ENCODE results near the gene SOX9.
"Not testable (repeated sequence)": the region's sequence is repeated elsewhere in the genome, so short reads cannot be mapped to it uniquely, and the experiment has no call there.

The SOX9 gene

DNA sequence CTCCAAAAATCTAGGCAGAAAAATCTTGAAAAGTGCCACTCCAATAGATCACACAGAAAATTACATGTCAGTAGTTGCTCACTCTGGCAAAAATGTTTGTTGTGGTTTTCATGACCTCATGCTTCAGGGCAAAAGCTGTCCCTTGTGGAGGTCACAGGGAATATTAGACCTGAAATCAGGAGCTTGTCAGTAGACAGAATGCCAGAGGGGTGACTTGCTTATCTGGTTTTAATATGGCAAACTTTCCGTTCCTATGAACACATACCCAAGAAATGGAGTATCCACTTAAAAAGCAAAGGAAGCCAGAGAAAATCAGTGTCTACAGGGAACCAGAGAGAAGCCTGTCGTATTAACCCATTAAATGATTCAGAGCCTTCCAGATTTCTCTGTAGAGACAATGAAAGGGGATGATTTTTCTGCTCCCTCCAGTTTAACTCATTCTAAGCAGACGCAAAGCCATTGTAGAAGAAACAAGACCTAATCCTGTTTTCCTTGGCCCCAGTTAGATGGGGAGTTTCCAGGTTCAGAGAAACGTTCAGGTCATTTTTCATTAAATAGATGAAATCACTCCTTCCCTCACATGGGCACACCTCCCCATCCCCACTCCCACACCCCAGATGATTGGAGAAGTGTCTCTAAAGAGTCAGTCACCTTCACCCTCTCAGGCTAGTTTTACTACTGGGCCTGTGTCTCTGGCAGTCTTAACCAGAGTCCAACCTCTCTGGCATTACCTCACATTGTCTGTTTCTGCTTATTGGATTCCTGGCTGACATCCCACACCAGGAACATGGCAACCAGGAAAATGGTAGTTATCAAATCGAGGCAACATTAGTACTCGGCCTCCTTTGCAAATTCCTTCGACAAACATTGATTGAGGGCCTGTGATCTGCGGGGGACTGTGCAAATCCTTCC is 6.0 kb downstream of the SOX9 start:
- Histone ChIP-seq H3K9ac (ENCODE audit: insufficient read length) (no peak overlapping the region), H3K27ac (no peak overlapping the region), H3K4me3 (no peak overlapping the region), H3K36me3 (ENCODE audit: insufficient read depth, low read length) (no peaks in the 10 kb centered on the region; the same call in 1 of the 2 replicates), H3K9me3 (ENCODE audit: low read depth, low read length) (no peaks in the 10 kb centered on the region)
- TF ChIP-seq FOXP2 (optimal IDR thresholded peaks at IDR 0.05; ENCODE audit: control extremely low read depth, extremely low read length, insufficient read depth): no peak
- no peak for TF ChIP-seq POLR2AphosphoS5 (IDR thresholded peaks at IDR 0.05; ENCODE audit: borderline replicate concordance, low read depth, low read length)
- TF ChIP-seq EZH2 (IDR thresholded peaks at IDR 0.05): no peak
- DNase-seq (ENCODE audit: low read depth, low spot score): no peak

GRCh38 chr17:72128039-72128438 is 7.2 kb downstream of the SOX9 start:
- Histone ChIP-seq H3K27ac (no peak overlapping the region), H3K36me3 (ENCODE audit: insufficient read depth, low read length) (no peaks in the 10 kb centered on the region; the same call in 1 of the 2 replicates), H3K4me3 (no peak overlapping the region), H3K9ac (ENCODE audit: insufficient read length) (no peak overlapping the region), H3K9me3 (ENCODE audit: low read depth, low read length) (no peaks in the 10 kb centered on the region)
- no peak for DNase-seq (ENCODE audit: low read depth, low spot score)
- TF ChIP-seq EZH2 (IDR thresholded peaks at IDR 0.05) (no peak), POLR2AphosphoS5 (IDR thresholded peaks at IDR 0.05; ENCODE audit: borderline replicate concordance, low read depth, low read length) (no peak), FOXP2 (optimal IDR thresholded peaks at IDR 0.05; ENCODE audit: control extremely low read depth, extremely low read length, insufficient read depth) (no peak)

DNA sequence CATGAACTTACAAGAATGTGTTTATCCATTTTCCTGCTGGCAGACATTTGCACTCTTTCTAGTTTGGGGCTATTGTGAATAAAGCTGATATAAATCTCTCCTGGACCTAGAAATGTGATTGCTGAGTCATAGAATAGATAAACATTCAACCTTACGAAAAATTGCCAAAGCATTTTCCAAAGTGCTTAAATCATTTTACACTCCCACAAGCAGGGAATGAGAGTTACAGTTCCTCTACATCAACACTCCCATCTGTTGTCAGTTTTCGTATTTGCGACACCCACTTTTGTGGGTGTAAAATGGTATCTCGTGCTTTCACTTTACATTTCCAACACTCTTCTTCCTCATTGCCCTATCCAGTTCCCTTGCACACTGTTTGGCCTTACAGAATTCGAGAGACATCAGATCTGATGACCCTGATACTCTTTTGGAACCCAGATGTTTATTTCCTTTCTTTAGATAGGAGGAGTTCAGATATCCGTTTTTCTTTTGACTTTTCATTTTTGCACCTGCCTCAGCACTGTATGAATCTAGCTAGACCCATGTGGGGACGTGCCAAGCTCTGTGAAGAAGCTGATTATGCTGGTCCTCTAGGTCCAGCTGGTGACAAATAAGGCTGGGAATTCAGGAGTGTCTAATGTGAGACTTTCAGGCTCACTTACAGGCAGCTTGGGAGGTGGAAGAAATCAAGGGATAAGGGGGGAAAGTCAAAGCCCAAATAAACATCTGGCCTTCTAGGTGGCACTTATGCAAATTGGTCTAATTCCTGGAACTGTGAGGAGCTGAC is 14.0 kb downstream of the SOX9 start:
- Histone ChIP-seq H3K4me3 (no peak overlapping the region), H3K9ac (ENCODE audit: insufficient read length) (no peak overlapping the region), H3K9me3 (ENCODE audit: low read depth, low read length) (no peaks in the 10 kb centered on the region), H3K27ac (no peak overlapping the region), H3K36me3 (ENCODE audit: insufficient read depth, low read length) (no peaks in the 10 kb centered on the region)
- no peak for TF ChIP-seq FOXP2 (optimal IDR thresholded peaks at IDR 0.05; ENCODE audit: control extremely low read depth, extremely low read length, insufficient read depth)
- no peak for TF ChIP-seq POLR2AphosphoS5 (IDR thresholded peaks at IDR 0.05; ENCODE audit: borderline replicate concordance, low read depth, low read length)
- TF ChIP-seq EZH2 (IDR thresholded peaks at IDR 0.05): no peak
- DNase-seq (ENCODE audit: low read depth, low spot score): no peak

GRCh38 chr17:72135546-72136325 is 14.9 kb downstream of the SOX9 start:
- DNase-seq (ENCODE audit: low read depth, low spot score): no peak
- Histone ChIP-seq H3K27ac (no peak overlapping the region), H3K36me3 (ENCODE audit: insufficient read depth, low read length) (no peaks in the 10 kb centered on the region), H3K9ac (ENCODE audit: insufficient read length) (no peak overlapping the region), H3K4me3 (no peak overlapping the region), H3K9me3 (ENCODE audit: low read depth, low read length) (no peaks in the 10 kb centered on the region)
- no peak for TF ChIP-seq EZH2 (IDR thresholded peaks at IDR 0.05)
- no peak for TF ChIP-seq FOXP2 (optimal IDR thresholded peaks at IDR 0.05; ENCODE audit: control extremely low read depth, extremely low read length, insufficient read depth)
- TF ChIP-seq POLR2AphosphoS5 (IDR thresholded peaks at IDR 0.05; ENCODE audit: borderline replicate concordance, low read depth, low read length): no peak

DNA sequence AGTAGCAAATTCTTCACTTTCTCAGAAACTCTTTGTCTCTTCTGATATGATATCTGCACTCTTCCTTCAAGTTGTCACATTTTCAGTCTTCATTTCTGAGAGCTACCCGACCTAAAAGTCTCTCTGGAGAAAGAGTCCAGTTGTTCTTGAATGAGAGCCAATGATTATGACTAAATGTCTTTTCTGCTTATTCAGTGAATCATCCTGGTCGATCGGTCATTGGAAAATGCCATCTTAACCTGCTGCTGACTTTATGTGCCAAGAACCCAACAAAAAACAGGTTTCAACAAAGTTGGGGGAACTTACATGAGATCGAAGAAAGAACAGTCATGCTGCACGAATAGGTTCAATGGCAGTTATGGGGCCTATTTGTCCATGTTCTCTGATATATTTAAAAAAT is 15.9 kb downstream of the SOX9 start:
- TF ChIP-seq EZH2 (IDR thresholded peaks at IDR 0.05) (no peak), POLR2AphosphoS5 (IDR thresholded peaks at IDR 0.05; ENCODE audit: borderline replicate concordance, low read depth, low read length) (no peak), FOXP2 (optimal IDR thresholded peaks at IDR 0.05; ENCODE audit: control extremely low read depth, extremely low read length, insufficient read depth) (no peak)
- no peaks in the 10 kb centered on the region for H3K9me3 ChIP-seq (ENCODE audit: low read depth, low read length)
- H3K9ac ChIP-seq (ENCODE audit: insufficient read length): no peak overlapping the region
- H3K4me3 ChIP-seq: no peak overlapping the region
- H3K27ac ChIP-seq: no peak overlapping the region
- DNase-seq (ENCODE audit: low read depth, low spot score): no peak
- no peaks in the 10 kb centered on the region for H3K36me3 ChIP-seq (ENCODE audit: insufficient read depth, low read length)

DNA sequence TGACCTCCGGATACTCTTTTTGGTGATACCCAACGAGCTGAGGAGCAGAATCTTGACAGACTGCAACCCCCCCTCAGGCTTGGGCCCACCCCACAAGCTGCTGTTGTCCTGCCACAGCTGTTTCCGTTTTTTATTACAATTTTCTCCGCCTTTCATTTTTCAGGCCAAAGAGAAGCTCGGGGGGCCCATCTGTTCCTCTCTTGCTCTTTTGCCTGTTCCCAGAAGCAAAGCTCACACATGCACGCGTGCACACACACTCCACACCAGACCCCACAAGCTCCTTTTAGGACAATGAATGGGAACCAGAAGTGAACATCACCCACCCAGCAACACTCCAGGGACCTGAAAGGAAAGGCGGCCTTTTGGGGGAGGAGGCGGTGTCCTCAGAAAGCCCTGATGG is 16.3 kb downstream of the SOX9 start:
- TF ChIP-seq FOXP2 (optimal IDR thresholded peaks at IDR 0.05; ENCODE audit: control extremely low read depth, extremely low read length, insufficient read depth): no peak
- TF ChIP-seq EZH2 (IDR thresholded peaks at IDR 0.05): no peak
- no peak for TF ChIP-seq POLR2AphosphoS5 (IDR thresholded peaks at IDR 0.05; ENCODE audit: borderline replicate concordance, low read depth, low read length)
- DNase-seq (ENCODE audit: low read depth, low spot score): no peak
- Histone ChIP-seq H3K36me3 (ENCODE audit: insufficient read depth, low read length) (no peaks in the 10 kb centered on the region), H3K9ac (ENCODE audit: insufficient read length) (no peak overlapping the region), H3K4me3 (no peak overlapping the region), H3K9me3 (ENCODE audit: low read depth, low read length) (no peaks in the 10 kb centered on the region), H3K27ac (no peak overlapping the region)

DNA sequence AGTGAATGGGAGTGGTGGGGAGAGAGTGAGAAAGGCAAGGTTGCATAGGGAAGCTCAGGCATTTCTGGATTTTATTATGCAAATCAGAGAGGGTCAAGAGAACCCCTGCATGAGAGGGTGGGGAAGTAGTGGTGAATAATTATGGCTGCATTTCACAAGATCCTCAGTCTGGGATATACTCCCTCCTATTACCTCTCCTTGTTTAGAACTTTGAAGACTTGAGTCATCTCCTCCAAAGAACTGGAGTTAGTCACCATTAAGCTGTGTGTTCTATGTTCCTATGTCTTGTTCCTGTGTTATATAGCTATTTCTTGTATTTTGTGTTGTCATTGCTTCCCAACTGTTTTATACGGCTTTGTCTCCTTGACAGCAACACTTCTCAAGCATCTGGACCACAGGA is 18.4 kb downstream of the SOX9 start:
- TF ChIP-seq POLR2AphosphoS5 (IDR thresholded peaks at IDR 0.05; ENCODE audit: borderline replicate concordance, low read depth, low read length) (no peak), FOXP2 (optimal IDR thresholded peaks at IDR 0.05; ENCODE audit: control extremely low read depth, extremely low read length, insufficient read depth) (no peak), EZH2 (IDR thresholded peaks at IDR 0.05) (no peak)
- H3K9me3 ChIP-seq (ENCODE audit: low read depth, low read length): no peaks in the 10 kb centered on the region
- no peak for DNase-seq (ENCODE audit: low read depth, low spot score)
- no peak overlapping the region for H3K27ac ChIP-seq
- no peak overlapping the region for H3K4me3 ChIP-seq
- no peaks in the 10 kb centered on the region for H3K36me3 ChIP-seq (ENCODE audit: insufficient read depth, low read length)
- no peak overlapping the region for H3K9ac ChIP-seq (ENCODE audit: insufficient read length)

GRCh38 chr17:72141336-72141735 is 20.5 kb downstream of the SOX9 start:
- no peak for DNase-seq (ENCODE audit: low read depth, low spot score)
- Histone ChIP-seq H3K36me3 (ENCODE audit: insufficient read depth, low read length) (no peaks in the 10 kb centered on the region), H3K9ac (ENCODE audit: insufficient read length) (no peak overlapping the region), H3K27ac (no peak overlapping the region), H3K4me3 (no peak overlapping the region), H3K9me3 (ENCODE audit: low read depth, low read length) (no peaks in the 10 kb centered on the region)
- TF ChIP-seq POLR2AphosphoS5 (IDR thresholded peaks at IDR 0.05; ENCODE audit: borderline replicate concordance, low read depth, low read length) (no peak), FOXP2 (optimal IDR thresholded peaks at IDR 0.05; ENCODE audit: control extremely low read depth, extremely low read length, insufficient read depth) (no peak), EZH2 (IDR thresholded peaks at IDR 0.05) (no peak)

- H3K36me3 ChIP-seq (ENCODE audit: insufficient read depth, low read length); H3K9me3 ChIP-seq (ENCODE audit: low read depth, low read length); DNase-seq (ENCODE audit: low read depth, low spot score); H3K9ac ChIP-seq (ENCODE audit: insufficient read length); H3K4me3 ChIP-seq; H3K27ac ChIP-seq: not testable (repeated sequence)
These were observed 21.3 kb downstream of the SOX9 start for GRCh38 chr17:72142097-72142496.

Data from SK-N-MC (cell line).